Loucy (cell line): Measurements from ENCODE around the gene APOBEC3A.
"Not testable (repeated sequence)": the region's sequence is repeated elsewhere in the genome, so short reads cannot be mapped to it uniquely, and the experiment has no call there.

Source experiments
- H2AFZ ChIP-seq: fragments of 200-600 bp; sonication (generic); 2 replicates; pipeline ENCODE4 v1.6.0; 2016; ENCODE audit warnings: antibody characterized with exemption, mild to moderate bottlenecking, low read length, moderate library complexity
- H3F3A ChIP-seq: fragments of 200-600 bp; 2 replicates; pipeline ENCODE4 v1.6.0; 2016; ENCODE audit warnings: antibody characterized with exemption, low read depth, mild to moderate bottlenecking
- H3K27me3 ChIP-seq: fragments of 200-600 bp; sonication (generic); 2 replicates; pipeline ENCODE4 v1.6.1; 2014; ENCODE audit warnings: low read length, mild to moderate bottlenecking; ENCODE audit not compliant: insufficient read depth, poor library complexity, severe bottlenecking
- H3K36me3 ChIP-seq: fragments of 200-600 bp; sonication (generic); 2 replicates; pipeline ENCODE4 v1.6.1; 2016; ENCODE audit warnings: low read length; ENCODE audit not compliant: insufficient read depth
- H3K4me1 ChIP-seq: fragments of 200-600 bp; sonication (generic); 2 replicates; pipeline ENCODE4 v1.5.1; 2014; ENCODE audit warnings: low read length, mild to moderate bottlenecking; ENCODE audit not compliant: insufficient read depth, poor library complexity, severe bottlenecking
- H3K4me2 ChIP-seq: fragments of 200-600 bp; sonication (generic); 2 replicates; pipeline ENCODE4 v1.6.0; 2014; ENCODE audit warnings: antibody characterized with exemption, low read length, low read depth, mild to moderate bottlenecking; ENCODE audit not compliant: poor library complexity, severe bottlenecking
- H3K4me3 ChIP-seq: fragments of 200-600 bp; sonication (generic); 2 replicates; pipeline ENCODE4 v1.5.1; 2014; ENCODE audit warnings: low read length, mild to moderate bottlenecking, mixed read lengths; ENCODE audit not compliant: poor library complexity, severe bottlenecking
- H3K79me2 ChIP-seq: fragments of 200-600 bp; sonication (generic); 2 replicates; pipeline ENCODE4 v1.6.1; 2014; ENCODE audit warnings: low read length; ENCODE audit not compliant: insufficient read depth
- H3K9ac ChIP-seq: fragments of 200-600 bp; sonication (generic); 2 replicates; pipeline ENCODE4 v1.6.0; 2014; ENCODE audit warnings: mild to moderate bottlenecking, low read depth, low read length, moderate library complexity; ENCODE audit not compliant: poor library complexity, severe bottlenecking
- H3K9me2 ChIP-seq: fragments of 200-600 bp; sonication (generic); replicated peaks from 2 replicates; pipeline ENCODE4 v1.6.1; 2016; ENCODE audit warnings: low read depth, low read length, mixed read lengths
- H3K9me3 ChIP-seq: fragments of 200-600 bp; sonication (generic); 2 replicates; pipeline ENCODE4 v1.6.1; 2014; ENCODE audit warnings: mild to moderate bottlenecking, antibody characterized with exemption, low read length, low read depth; ENCODE audit not compliant: insufficient read depth
- H4K20me1 ChIP-seq: fragments of 200-600 bp; sonication (generic); 2 replicates; pipeline ENCODE4 v1.6.0; 2014; ENCODE audit warnings: antibody characterized with exemption, low read length, mild to moderate bottlenecking; ENCODE audit not compliant: insufficient read depth, poor library complexity, severe bottlenecking
- EZH2phosphoT487 ChIP-seq: fragments of 200-600 bp; IDR thresholded peaks from 2 replicates; pipeline ENCODE4 v1.6.1; 2018; ENCODE audit warnings: antibody characterized with exemption, mild to moderate bottlenecking, moderate library complexity, borderline replicate concordance
- TF ChIP-seq, protein P1 (sequence below): fragments of 200-600 bp; sonication (generic); conservative IDR thresholded peaks from 2 replicates; pipeline ENCODE4 v1.5.1; 2014; ENCODE audit warnings: mild to moderate bottlenecking, antibody characterized with exemption, low read length

Gene APOBEC3A

DNA sequence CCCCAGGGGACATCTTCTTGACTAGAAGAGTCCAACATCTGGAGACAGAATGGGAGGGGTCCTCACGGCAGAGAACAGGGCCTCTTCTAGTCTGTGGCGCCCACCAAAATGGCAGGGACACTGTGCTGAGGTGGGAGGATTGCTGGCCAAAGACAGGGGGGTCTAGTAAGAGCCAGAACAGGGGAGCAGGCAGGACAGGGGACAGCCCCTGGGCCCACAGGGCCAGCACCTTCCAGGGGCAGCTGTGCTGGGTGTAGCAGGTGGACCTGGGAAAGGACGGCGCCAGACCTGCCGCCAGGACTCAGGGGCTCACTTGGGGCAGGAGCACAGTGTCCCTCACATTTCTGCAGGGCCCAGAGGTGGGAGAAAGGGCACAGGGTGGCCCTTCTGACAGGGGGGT is 858 bp upstream of the APOBEC3A start:
- H3F3A ChIP-seq: no peaks in the 10 kb centered on the region
- no peaks in the 10 kb centered on the region for H3K27me3 ChIP-seq
- H4K20me1 ChIP-seq: no peaks in the 10 kb centered on the region
- no peak overlapping the region for H3K4me2 ChIP-seq
- no peaks in the 10 kb centered on the region for H3K36me3 ChIP-seq
- no peaks in the 10 kb centered on the region for H3K9me2 ChIP-seq
- no peak for TF ChIP-seq EZH2phosphoT487
- TF ChIP-seq, protein P1, sequence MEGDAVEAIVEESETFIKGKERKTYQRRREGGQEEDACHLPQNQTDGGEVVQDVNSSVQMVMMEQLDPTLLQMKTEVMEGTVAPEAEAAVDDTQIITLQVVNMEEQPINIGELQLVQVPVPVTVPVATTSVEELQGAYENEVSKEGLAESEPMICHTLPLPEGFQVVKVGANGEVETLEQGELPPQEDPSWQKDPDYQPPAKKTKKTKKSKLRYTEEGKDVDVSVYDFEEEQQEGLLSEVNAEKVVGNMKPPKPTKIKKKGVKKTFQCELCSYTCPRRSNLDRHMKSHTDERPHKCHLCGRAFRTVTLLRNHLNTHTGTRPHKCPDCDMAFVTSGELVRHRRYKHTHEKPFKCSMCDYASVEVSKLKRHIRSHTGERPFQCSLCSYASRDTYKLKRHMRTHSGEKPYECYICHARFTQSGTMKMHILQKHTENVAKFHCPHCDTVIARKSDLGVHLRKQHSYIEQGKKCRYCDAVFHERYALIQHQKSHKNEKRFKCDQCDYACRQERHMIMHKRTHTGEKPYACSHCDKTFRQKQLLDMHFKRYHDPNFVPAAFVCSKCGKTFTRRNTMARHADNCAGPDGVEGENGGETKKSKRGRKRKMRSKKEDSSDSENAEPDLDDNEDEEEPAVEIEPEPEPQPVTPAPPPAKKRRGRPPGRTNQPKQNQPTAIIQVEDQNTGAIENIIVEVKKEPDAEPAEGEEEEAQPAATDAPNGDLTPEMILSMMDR: no peak
- no peaks in the 10 kb centered on the region for H3K9me3 ChIP-seq
- no peaks in the 10 kb centered on the region for H3K4me1 ChIP-seq
- H3K79me2 ChIP-seq: no peaks in the 10 kb centered on the region
- no peak overlapping the region for H3K4me3 ChIP-seq
- H3K9ac ChIP-seq: no peak overlapping the region
- no peak overlapping the region for H2AFZ ChIP-seq

DNA sequence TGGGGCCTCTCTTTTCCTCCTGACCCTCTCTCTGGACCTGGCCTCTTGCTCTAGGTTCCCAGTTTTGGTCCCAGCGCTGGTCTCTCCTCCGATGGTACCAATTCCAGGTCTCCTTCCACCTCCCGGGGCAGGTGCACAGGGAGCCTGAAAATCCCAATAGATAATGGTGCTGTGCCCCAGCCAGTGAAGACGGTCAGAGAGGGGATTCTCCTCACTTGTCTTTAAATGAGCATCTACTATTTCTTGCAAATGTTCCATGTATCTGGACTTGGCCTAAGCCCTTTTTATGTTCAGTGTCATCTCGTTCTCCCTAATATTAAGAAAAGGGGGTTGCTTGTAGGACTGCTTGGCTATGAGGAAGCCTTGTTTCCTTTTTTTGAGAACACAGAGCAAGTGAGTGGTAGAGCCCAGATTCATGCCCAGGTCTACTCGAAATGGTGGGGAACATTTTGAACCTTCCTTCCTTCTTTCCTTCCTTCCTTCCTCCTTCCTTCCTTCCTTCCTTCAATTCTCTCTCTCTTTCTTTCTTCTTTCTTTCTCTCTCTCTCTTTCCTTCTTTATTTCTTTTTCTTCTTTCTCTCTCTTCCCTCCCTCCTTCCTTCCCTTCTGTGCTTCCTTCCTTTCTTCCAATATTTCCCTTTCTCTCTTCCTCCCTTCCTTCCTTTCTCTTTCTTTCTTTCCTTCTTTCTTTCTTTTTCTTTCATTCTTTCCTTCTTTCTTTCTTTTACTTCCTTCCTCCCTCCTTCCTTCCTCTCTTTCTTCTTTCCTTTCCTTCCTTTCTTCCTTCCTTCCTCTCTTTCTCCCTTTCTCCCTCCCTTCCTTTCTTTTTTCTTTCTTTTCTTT is 620 bp downstream of the APOBEC3A start:
- H3K4me1 ChIP-seq: no peaks in the 10 kb centered on the region
- H3F3A ChIP-seq: no peaks in the 10 kb centered on the region
- no peak overlapping the region for H2AFZ ChIP-seq
- H3K4me2 ChIP-seq: no peak overlapping the region
- no peaks in the 10 kb centered on the region for H3K9me3 ChIP-seq
- TF ChIP-seq, protein P1: no peak
- TF ChIP-seq EZH2phosphoT487: no peak
- no peaks in the 10 kb centered on the region for H3K36me3 ChIP-seq
- H3K9ac ChIP-seq: no peak overlapping the region
- no peaks in the 10 kb centered on the region for H3K9me2 ChIP-seq
- H3K4me3 ChIP-seq: no peak overlapping the region
- H3K27me3 ChIP-seq: no peaks in the 10 kb centered on the region
- H4K20me1 ChIP-seq: no peaks in the 10 kb centered on the region
- H3K79me2 ChIP-seq: no peaks in the 10 kb centered on the region

DNA sequence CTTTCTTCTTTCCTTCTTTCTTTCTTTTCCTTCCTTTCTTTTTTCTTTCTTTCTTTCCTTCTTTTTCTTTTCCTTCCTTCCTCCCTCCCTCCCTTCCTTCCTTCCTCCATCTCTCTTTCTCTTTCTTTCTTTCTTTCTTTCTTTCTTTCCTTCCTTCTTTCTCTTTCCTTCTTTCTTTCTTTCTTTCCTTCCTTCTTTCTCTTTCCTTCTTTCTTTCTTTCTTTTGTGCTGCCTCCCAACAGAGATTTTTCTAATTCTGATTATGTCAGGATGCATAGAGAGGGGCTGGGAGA is 1.2 kb downstream of the APOBEC3A start:
- not testable (repeated sequence) for H3F3A ChIP-seq, H3K79me2 ChIP-seq, H2AFZ ChIP-seq, H3K4me2 ChIP-seq, H3K4me3 ChIP-seq, H3K9me2 ChIP-seq, H3K9ac ChIP-seq, H3K36me3 ChIP-seq, H4K20me1 ChIP-seq, H3K4me1 ChIP-seq, H3K9me3 ChIP-seq, H3K27me3 ChIP-seq

DNA sequence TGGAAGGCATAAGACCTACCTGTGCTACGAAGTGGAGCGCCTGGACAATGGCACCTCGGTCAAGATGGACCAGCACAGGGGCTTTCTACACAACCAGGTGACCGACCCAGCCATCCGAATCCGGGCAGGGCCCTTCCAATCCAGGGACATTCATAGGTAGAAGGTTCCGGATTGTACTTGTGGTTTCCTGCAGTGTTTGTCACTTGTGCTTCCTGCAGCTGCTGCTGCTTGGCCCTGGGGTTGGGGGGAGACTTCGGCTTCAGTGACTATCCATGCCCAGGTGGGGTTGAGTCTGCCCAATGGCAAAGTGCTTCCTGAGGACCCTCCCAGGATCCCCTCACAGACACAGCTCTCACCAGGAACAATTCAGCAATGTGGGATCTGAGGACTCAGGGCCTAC is 2.2 kb downstream of the APOBEC3A start:
- H3K79me2 ChIP-seq: no peaks in the 10 kb centered on the region
- no peak overlapping the region for H3K4me3 ChIP-seq
- H3K9me3 ChIP-seq: no peaks in the 10 kb centered on the region
- H3K4me1 ChIP-seq: no peaks in the 10 kb centered on the region
- no peak overlapping the region for H2AFZ ChIP-seq
- no peak overlapping the region for H3K9ac ChIP-seq
- no peak overlapping the region for H3K4me2 ChIP-seq
- no peaks in the 10 kb centered on the region for H3K36me3 ChIP-seq
- no peak for TF ChIP-seq EZH2phosphoT487
- TF ChIP-seq, protein P1: no peak
- H4K20me1 ChIP-seq: no peaks in the 10 kb centered on the region
- no peaks in the 10 kb centered on the region for H3K27me3 ChIP-seq
- H3K9me2 ChIP-seq: no peaks in the 10 kb centered on the region
- H3F3A ChIP-seq: no peaks in the 10 kb centered on the region

DNA sequence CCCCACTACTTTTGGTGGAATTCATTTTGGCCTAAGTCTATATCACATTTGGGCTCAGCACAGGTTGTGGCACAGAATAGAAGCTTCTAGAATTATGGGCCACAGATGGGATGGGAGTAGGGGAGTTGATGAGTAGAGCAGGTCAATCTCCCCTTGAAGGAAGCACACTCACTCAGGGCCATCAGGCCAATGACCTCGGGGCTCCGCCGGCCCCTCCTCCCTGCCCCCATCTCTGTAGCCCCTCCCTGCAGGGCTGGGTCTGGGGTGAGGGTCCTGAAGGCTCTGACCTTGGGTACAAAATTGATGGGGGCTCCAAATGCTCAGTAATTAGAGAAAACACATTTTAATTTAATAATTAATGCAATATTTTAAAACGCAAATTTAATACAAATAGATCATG is 3.3 kb downstream of the APOBEC3A start:
- not testable (repeated sequence) for H3F3A ChIP-seq, H3K27me3 ChIP-seq, H3K4me2 ChIP-seq, H3K9me3 ChIP-seq, H3K4me1 ChIP-seq, H3K79me2 ChIP-seq, H3K36me3 ChIP-seq, H3K9ac ChIP-seq, H2AFZ ChIP-seq, H3K9me2 ChIP-seq, H3K4me3 ChIP-seq, H4K20me1 ChIP-seq
